Activated CD4-positive, alpha-beta T cell treated with anti-CD3 and anti-CD28 coated beads, Interleukin-2, amount 50 U/mL, for 1 hour (primary cell): ENCODE data around the gene GALNT9.
"Not testable (repeated sequence)": the region's sequence is repeated elsewhere in the genome, so short reads cannot be mapped to it uniquely, and the experiment has no call there.

ENCODE experiments used
- DNase-seq: peaks from one replicate; pipeline ENCODE4 v3.0.0-alpha.2; 2020

GALNT9 gene

DNA sequence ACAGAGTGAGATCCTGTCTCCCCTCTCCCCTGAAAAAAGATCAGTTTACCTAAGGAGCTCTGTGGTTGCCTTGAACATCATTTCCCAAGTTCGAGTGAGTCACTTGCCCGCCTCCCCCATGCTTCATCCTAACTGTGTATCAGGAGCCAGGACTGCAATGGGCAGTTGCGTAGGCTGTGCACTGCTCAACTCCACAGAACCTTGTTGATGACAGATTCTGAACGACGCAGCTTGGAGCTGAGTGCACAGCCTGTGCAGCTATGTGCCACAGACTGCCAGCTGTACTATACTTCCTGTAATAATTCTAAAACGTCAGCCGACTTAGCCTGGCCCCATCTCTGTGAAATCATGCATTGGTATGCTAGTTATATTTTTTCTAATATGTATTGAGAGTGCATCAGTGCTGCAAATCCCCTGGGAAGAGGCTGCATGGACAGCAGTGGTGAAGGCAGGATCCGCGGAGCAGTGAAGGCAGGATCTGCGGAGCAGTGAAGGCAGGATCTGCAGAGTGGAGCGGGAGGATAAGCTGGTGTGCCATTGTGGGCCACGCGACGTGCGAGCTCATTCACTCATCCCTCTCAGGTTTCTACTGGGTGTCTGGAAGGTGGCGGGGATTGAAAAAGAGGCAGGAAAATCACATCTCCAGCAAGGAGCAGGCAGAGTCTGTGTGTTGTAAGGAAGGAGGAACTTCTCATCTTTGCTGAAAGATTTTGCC is 80.8 kb downstream of the GALNT9 start:
- DNase-seq, result no peak

DNA sequence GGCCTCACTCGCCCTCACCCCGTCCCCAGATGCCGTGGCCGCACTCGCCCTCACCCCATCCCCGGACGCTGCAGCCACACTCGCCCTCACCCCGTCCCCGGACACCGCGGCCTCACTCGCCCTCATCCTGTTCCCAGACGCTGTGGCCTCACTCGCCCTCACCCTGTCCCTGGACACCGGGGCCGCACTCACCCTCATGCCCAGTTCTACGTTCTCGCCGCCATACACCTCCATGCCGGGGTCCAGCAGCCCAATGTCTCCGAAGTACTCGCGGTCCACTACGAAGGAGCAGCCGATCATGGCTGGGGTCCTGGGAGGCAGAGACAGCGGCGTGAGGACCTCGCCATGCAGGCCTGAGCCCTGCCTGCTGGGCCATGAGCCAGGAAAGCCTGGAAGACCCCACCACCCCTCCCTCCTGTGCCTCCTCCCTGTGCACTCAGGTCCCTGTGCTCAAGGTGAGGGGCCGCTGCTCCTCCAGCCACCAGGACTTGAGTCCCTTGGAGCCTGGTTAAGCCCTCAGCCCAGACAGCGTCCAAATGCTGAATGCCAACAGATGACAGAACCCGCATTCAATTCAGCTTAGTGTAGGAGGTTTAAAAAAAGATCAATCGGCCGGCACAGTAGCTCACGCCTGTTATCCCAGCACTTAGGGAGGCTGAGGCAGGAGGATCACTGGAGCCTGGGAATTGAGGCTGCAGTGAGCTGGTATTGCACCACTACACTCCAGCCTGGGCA is 81.5 kb downstream of the GALNT9 start:
- no peak for DNase-seq

DNA sequence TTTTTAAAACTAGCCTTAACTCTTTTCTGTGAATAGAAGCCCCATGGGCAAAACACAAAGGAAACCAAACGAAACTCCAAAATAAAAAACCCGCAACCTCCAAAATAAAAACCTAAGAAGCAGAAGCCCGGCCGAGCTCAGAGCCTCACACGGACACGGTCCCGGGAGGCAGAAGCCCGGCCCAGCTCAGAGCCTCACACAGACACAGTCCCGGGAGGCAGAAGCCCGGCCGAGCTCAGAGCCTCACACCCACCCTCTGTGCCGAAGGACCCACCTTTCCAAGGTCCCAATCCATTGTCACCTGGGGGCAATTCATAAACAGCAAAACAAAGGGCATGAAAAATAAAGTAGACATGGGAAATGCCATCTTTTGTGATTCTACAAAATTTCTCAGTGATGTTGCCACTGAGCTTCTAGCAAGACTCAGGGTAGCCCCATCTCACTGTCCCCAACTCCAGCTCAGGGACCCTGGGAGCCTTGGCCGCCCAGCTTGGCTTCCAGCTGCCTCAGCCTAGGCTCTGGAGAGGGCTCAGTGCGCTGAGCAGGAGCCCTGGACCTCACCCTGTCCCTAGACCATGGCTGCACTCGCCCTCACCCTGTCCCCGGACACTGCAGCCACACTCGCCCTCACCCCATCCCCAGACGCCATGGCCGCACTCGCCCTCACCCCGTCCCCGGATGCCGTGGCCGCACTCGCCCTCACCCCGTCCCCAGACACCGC is 82.2 kb downstream of the GALNT9 start:
- no peak for DNase-seq

DNA sequence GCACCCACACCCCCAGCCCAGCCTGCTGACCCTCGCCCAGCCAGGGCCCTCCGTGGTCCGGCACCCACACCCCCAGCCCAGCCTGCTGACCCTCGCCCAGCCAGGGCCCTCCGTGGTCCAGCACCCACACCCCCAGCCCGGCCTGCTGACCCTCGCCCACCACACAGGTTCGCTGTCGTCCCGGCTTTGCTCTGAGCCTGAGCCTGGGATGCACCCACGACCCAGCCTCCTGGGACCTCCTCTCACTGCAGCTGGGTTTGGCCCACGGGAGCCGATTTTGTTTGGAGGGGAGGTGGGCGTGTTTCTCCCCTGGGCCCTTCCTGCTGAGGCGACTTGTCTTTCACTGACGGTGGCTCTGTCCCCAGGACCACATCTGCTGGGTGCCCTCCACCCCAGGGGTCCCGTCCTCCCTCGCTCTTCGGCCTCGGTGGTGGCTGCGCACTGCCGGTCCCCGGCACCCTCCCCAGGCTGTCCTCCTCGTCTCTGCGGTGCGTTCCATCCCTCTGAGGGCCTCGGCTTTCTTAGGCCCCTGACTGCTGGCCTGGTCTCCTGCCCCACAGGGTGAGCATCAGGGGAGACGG is 83.8 kb downstream of the GALNT9 start:
- DNase-seq, result no peak

DNA sequence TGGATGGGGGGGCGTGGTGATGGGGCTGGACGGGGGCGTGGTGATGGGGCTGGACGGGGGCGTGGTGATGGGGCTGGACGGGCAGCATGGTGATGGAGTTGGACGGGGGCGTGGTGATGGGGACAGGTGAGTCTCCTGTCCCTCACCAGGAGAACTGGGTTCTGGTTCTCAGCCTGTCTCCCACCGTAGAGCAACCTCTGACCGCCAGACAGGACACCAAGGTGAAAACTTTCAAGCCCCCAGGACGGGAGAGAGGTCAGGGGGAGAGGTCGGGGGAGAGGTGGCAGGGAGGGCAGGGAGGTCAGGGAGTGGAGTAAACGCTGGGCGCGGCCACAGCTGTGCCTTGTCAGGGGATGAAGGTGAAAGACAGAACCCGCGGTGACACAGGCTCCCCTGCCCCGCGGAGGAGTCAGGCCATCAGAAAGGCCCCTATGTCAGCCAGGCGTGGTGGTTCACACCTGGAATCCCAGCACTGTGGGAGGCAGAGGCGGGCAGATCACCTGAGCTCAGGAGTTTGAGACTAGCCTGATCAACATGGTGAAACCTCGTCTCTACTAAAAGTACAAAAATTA is 84.6 kb downstream of the GALNT9 start:
- DNase-seq, result no peak

- no peak for DNase-seq
Observed at GRCh38 chr12:132243596-132244310, 85.6 kb downstream of the GALNT9 start.

DNA sequence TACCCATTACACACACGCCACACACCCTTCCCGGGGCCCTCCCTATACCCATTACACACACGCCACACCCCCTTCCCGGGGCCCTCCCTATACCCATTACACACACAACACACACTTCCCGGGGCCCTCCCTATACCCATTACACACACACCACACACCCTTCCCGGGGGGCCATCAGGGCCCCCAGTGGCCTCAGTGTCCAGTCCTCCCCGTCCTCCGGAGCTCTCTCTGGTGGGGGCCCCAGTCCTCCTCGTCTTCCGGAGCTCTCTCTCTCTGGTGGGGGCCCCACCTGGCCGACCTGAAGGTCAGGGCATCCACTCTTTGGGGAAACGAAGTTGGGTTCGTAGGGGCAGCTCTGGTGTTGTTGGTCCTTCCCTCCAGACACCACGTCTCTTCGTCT is 86.2 kb downstream of the GALNT9 start:
- DNase-seq, result not testable (repeated sequence)

GRCh38 chr12:132240669-132241007 is 88.8 kb downstream of the GALNT9 start:
- DNase-seq, result not testable (repeated sequence)

DNA sequence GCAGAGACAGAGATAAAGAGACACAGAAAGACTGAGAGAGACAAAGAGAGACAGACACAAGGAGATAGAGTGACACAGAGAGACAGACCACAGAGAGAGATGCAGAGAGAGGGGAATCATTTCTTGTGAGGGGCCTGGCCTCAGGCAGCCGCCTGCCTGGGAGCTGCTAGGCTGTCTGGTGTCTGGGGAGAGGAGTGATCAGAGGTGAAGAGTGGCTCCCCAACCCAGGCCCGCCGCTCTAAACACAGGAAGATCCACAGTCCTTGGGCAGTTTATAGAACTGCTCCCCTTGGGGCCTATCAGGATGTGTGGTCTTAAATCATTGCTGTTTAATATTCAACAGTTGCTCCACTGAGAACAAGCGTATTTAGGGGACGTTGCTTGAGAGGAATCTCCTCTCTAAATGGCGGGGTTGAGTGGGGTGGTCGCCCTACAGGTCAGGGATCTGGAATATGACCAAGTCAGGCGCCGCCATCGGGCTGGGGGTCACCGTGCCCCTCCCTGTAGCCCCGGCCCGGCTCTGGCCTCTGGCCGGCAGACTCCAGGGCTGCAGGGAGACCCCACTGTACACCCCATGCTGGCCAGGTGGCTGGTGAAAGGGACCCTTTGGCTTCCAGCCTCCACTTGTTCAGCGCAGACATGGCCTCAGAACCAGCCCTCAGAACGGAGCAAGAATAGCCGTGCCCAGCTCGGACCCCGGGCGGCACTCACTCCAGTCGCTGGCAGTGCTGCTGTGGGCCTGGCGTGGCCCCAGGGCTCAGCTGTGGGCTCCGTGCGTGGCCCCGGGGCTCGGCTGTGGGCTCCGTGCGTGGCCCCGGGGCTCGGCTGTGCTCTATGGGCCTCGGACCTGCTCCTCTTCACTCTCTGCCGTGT is 89.4 kb downstream of the GALNT9 start:
- DNase-seq, result no peak

DNA sequence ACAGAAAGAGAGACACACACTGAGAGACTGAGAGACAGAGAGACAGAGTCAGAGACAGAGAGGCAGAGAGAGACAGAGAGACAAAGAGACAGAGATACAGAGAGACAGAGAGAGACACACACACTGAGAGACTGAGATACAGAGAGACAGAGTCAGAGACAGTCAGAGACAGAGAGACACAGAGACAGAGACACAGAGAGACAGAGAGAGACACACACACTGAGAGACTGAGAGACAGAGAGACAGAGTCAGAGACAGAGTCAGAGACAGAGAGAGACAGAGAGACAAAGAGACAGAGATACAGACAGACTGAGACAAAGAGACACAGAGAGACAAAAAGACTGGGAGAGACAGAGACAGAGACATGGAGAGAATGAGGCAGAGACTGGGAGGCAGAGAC is 90.0 kb downstream of the GALNT9 start:
- no peak for DNase-seq

DNA sequence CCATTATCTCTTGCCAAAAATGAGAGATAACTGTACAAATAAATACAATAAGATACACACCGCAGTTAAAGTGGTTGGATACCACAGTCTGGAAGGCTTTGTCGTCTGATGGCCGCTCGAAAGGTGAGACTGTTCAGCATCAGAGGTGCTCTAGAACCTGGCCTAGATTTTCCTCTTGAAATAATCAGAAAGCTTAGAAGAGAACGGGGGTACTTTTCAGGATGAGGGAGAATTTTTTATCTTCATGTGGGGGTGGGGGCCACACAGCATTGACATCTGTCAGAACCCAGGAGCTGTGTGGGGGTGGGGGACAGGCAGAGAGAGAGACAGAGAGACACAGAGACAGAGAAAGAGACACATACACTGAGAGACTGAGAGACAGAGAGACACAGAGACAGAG is 90.5 kb downstream of the GALNT9 start:
- no peak for DNase-seq

DNA sequence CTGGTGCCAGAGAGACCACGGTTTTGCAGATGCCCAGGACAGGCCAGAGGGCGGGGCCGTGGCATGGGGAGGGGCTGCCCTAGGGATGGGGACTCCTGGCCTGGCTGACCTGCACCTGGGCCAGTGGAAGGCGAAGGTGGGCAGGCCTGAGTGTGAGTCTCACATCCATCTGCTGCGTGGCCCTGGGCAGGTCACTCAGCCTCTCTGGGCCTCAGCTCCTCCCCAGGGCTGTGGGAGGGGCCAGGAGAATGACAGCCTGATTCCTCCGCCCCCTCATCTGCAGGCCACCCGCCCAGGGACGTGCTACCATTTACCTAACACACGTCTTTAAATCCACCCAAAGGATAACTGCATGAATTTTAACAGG is 90.9 kb downstream of the GALNT9 start:
- no peak for DNase-seq

DNA sequence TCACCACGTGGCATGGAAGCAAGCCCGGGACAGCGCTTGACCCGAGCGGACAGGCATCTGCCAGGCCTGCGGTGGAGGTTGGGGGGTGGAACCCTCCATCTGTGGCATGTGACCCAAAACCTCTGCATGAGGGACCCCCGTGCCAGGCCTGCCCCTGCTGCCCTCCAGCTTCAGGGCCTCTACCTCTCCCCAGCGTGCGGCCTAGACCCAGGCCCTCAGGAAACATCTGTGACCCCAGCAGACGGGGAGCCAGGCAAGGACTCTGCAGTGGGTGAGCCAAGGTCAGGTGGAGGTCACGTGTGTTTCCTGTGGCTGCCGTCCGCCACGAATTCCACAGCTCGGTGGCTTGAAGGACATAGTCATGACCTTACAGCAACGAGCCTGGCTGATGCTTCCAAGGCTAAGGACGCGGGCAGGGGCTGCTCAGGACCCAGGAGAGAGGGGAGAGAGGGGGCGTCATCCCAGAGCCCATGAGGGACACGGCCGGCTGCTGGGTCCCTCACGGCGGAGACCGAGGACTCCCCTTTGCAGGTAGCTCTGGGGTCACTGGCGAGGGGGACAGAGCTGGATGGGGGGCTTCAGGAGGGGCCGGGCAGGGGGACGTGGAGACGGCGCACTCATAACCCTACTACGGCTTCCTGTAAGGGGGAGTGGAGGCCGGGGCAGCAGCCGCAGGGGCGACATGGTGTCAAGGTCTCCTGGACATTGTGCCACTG is 91.5 kb downstream of the GALNT9 start:
- DNase-seq, result no peak

GRCh38 chr12:132236930-132237771 is 92.2 kb downstream of the GALNT9 start:
- DNase-seq, result no peak

- DNase-seq, result no peak
Observed at GRCh38 chr12:132236129-132236929, 93.1 kb downstream of the GALNT9 start.

DNA sequence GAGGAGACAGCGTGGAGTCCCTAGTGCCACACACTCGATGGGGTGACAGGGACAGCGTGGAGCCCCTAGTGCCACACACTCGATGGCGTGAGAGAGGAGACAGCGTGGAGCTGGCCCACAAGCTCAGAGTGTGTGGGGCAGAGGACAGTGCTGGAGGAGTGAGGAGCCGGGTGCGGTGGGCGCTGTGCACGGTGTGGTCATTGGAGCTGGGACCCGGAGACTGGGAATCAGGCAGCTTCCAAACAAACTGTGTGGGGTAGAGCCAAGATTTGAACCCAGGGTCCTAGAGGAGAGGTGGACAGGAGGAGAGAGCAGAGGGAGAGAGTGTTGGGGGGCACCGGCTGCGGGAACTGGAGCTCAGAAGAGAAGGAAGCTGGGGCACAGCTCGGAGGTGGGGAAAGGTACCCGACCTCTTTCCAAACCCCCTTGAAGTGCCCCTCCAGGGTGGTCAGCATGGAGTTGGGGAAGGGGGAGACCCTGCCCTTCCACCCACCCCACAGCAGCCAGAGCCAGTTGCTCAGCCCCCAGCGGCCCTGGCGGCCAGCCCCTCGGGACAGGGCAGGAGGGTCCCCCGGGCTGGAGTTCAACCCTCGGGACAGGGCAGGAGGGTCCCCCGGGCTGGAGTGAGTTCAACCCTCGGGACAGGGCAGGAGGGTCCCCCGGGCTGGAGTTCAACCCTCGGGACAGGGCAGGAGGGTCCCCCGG is 94.1 kb downstream of the GALNT9 start:
- DNase-seq, result no peak

GRCh38 chr12:132230381-132230780 is 99.0 kb downstream of the GALNT9 start:
- DNase-seq, result no peak

GRCh38 chr12:132229926-132230325 is 99.5 kb downstream of the GALNT9 start:
- DNase-seq, result no peak
